GM20000 (cell line): Measurements from ENCODE around the gene PPM1D.

Experiments
- DNase-seq: peaks from one replicate; pipeline ENCODE4 v3.0.0; 2012; ENCODE audit warnings: low spot score
- TF ChIP-seq, protein P1 (sequence below): IDR thresholded peaks from 2 replicates; pipeline ENCODE4 v1.5.1; 2012; ENCODE audit warnings: mild to moderate bottlenecking, control low read depth; ENCODE audit errors: extremely low read depth, missing control alignments

The PPM1D gene

DNA sequence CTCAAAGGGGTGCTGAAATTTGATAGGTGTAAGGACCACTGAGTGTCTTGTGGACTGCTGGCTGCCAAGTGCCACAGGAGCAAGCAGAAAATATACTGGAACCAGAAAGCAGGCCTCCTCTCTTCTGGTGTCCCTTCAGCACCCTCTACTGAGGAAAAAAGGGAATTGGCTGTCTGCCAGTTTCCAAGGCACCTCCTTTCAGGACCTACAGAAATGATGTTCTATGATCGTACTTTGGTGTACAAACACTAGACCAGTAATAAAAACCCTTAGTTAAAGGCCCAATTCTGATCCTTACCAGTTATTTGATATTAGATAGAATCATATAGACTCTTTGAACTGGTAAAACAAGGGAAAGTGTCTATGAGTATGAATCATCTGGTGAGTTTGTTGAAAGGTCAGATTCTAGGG is 41.8 kb downstream of the PPM1D start:
- DNase-seq, result peak; percentile 38
- TF ChIP-seq, protein P1, sequence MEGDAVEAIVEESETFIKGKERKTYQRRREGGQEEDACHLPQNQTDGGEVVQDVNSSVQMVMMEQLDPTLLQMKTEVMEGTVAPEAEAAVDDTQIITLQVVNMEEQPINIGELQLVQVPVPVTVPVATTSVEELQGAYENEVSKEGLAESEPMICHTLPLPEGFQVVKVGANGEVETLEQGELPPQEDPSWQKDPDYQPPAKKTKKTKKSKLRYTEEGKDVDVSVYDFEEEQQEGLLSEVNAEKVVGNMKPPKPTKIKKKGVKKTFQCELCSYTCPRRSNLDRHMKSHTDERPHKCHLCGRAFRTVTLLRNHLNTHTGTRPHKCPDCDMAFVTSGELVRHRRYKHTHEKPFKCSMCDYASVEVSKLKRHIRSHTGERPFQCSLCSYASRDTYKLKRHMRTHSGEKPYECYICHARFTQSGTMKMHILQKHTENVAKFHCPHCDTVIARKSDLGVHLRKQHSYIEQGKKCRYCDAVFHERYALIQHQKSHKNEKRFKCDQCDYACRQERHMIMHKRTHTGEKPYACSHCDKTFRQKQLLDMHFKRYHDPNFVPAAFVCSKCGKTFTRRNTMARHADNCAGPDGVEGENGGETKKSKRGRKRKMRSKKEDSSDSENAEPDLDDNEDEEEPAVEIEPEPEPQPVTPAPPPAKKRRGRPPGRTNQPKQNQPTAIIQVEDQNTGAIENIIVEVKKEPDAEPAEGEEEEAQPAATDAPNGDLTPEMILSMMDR, result peak; percentile 29

- TF ChIP-seq, protein P1, result no peak
- DNase-seq, result no peak
Observed at GRCh38 chr17:60645918-60646523, 46.0 kb downstream of the PPM1D start.

DNA sequence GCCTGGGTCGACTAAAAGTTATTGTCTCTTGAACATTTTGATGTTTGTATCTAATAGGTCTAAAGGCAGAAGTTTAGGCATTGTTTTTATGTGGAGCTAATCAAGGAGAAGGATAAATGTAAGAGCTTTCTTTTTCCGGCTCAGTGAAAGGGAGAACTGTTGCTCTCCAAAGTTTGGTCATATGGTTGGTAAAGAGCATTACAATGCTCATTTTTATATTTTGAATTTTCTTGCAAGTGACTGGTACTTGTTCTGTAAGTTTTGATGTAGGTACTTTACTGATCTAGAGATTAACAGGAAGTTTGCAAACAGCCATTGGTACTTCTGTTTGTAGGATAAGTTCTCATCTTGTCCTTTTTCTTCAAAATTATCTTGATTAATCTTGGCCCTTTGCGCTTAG is 46.7 kb downstream of the PPM1D start:
- TF ChIP-seq, protein P1, result no peak
- no peak for DNase-seq

- TF ChIP-seq, protein P1, result no peak
- DNase-seq, result no peak
Observed at GRCh38 chr17:60647705-60648104, 47.7 kb downstream of the PPM1D start.

- TF ChIP-seq, protein P1, result no peak
Observed at GRCh38 chr17:60652454-60653247, 52.7 kb downstream of the PPM1D start.

DNA sequence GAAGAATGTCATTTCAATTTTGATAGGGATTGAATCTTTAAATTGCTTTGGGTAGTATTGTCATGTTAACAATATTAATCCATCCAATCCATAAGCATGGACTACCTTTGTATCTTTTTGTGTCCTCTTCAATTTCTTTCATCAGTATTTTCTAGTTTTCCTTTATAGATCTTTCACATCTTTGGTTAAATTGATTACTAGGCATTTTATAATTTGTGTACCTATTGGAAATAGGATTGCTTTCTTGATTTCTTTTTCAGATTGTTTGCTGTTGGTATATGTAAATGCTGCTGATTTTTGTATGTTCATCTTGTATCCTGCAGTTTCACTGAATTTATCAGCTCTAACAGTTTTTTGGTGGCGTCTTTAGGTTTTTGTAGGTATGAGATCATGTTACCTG is 53.6 kb downstream of the PPM1D start:
- TF ChIP-seq, protein P1, result no peak
- DNase-seq, result no peak

More at GRCh38 chr17:60652454-60653247, 52.7 kb downstream of the PPM1D start:
- no peak for DNase-seq

DNA sequence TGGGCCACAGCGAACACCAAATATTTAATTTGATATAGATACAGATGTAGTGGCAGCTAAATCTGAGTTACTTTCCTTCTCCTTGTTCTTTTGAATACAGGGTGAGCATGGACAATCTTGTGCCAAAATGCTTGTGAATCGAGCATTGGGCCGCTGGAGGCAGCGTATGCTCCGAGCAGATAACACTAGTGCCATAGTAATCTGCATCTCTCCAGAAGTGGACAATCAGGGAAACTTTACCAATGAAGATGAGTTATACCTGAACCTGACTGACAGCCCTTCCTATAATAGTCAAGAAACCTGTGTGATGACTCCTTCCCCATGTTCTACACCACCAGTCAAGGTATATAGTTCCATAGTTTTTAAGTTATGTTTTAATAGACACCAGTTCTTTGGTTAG is 56.5 kb downstream of the PPM1D start:
- DNase-seq, result no peak
- TF ChIP-seq, protein P1, result no peak
